ENCODE data around the gene SPACA5.

GRCh38 chrX:47992669-47993068 is 14.1 kb upstream of the SPACA5 start:
- TF ChIP-seq CTCF (IDR thresholded peaks at IDR 0.05; ENCODE audit: insufficient read depth, low read depth, low read length) (no peak), EZH2 (IDR thresholded peaks at IDR 0.05; ENCODE audit: insufficient read depth, low read length) (no peak)
